ENCODE results near the gene SPOCK1.
"Not testable (repeated sequence)": the region's sequence is repeated elsewhere in the genome, so short reads cannot be mapped to it uniquely, and the experiment has no call there.

SPOCK1 gene

GRCh38 chr5:136963504-136963903 lies 535.6 kb downstream of the SPOCK1 start:
- no peak for TF ChIP-seq CTCF (IDR thresholded peaks at IDR 0.05)
- no peak overlapping the region for H3K4me3 ChIP-seq (ENCODE audit: low read depth in 1 of 2, low read length in 1 of 2)

GRCh38 chr5:136957428-136957827 lies 541.7 kb downstream of the SPOCK1 start:
- H3K4me1 ChIP-seq (ENCODE audit: control insufficient read depth in 1 of 2, insufficient read depth in 1 of 2, low read depth in 1 of 2, low read length in 1 of 2), result no peaks in the 10 kb centered on the region
- no peak for TF ChIP-seq CTCF (IDR thresholded peaks at IDR 0.05)
- no peaks in the 10 kb centered on the region for H3K36me3 ChIP-seq
- no peak overlapping the region for H3K4me3 ChIP-seq (ENCODE audit: low read depth in 1 of 2, low read length in 1 of 2)
- H3K9me3 ChIP-seq, result no peaks in the 10 kb centered on the region
- H3K27me3 ChIP-seq, result no peaks in the 10 kb centered on the region
- no peak overlapping the region for H3K27ac ChIP-seq

More at GRCh38 chr5:136963504-136963903, 535.6 kb downstream of the SPOCK1 start:
- H3K36me3 ChIP-seq, result no peaks in the 10 kb centered on the region
- H3K27ac ChIP-seq, result no peak overlapping the region
- H3K27me3 ChIP-seq, result no peaks in the 10 kb centered on the region
- no peaks in the 10 kb centered on the region for H3K4me1 ChIP-seq (ENCODE audit: control insufficient read depth in 1 of 2, insufficient read depth in 1 of 2, low read depth in 1 of 2, low read length in 1 of 2)
- no peaks in the 10 kb centered on the region for H3K9me3 ChIP-seq

- not testable (repeated sequence) for H3K4me1 ChIP-seq (ENCODE audit: control insufficient read depth in 1 of 2, insufficient read depth in 1 of 2, low read depth in 1 of 2, low read length in 1 of 2); H3K9me3 ChIP-seq; H3K4me3 ChIP-seq (ENCODE audit: low read depth in 1 of 2, low read length in 1 of 2); H3K27ac ChIP-seq; H3K36me3 ChIP-seq; H3K27me3 ChIP-seq
These were observed 545.0 kb downstream of the SPOCK1 start for GRCh38 chr5:136954142-136954541.

- H3K27ac ChIP-seq; H3K27me3 ChIP-seq; H3K9me3 ChIP-seq; H3K36me3 ChIP-seq; H3K4me1 ChIP-seq (ENCODE audit: control insufficient read depth in 1 of 2, insufficient read depth in 1 of 2, low read depth in 1 of 2, low read length in 1 of 2); H3K4me3 ChIP-seq (ENCODE audit: low read depth in 1 of 2, low read length in 1 of 2): not testable (repeated sequence)
These were observed 545.6 kb downstream of the SPOCK1 start for GRCh38 chr5:136953346-136954069.

- Histone ChIP-seq H3K27ac (no peak overlapping the region), H3K27me3 (no peaks in the 10 kb centered on the region), H3K4me1 (ENCODE audit: control insufficient read depth in 1 of 2, insufficient read depth in 1 of 2, low read depth in 1 of 2, low read length in 1 of 2) (no peaks in the 10 kb centered on the region), H3K4me3 (ENCODE audit: low read depth in 1 of 2, low read length in 1 of 2) (no peak overlapping the region), H3K36me3 (no peaks in the 10 kb centered on the region), H3K9me3 (no peaks in the 10 kb centered on the region)
- TF ChIP-seq CTCF (IDR thresholded peaks at IDR 0.05), result no peak
These were observed 571.6 kb downstream of the SPOCK1 start for GRCh38 chr5:136927571-136927970.

GRCh38 chr5:136926073-136926472 lies 573.1 kb downstream of the SPOCK1 start:
- Histone ChIP-seq H3K27me3 (no peaks in the 10 kb centered on the region), H3K9me3 (no peaks in the 10 kb centered on the region), H3K27ac (no peak overlapping the region), H3K4me1 (ENCODE audit: control insufficient read depth in 1 of 2, insufficient read depth in 1 of 2, low read depth in 1 of 2, low read length in 1 of 2) (no peaks in the 10 kb centered on the region), H3K4me3 (ENCODE audit: low read depth in 1 of 2, low read length in 1 of 2) (no peak overlapping the region), H3K36me3 (no peaks in the 10 kb centered on the region)
- TF ChIP-seq CTCF (IDR thresholded peaks at IDR 0.05), result no peak
